Activated CD4-positive, alpha-beta T cell treated with anti-CD3 and anti-CD28 coated beads, Interleukin-10, Interleukin-2, amounts not matched to agents 100 ng/mL and 50 ng/mL, durations not matched to agents 16 hours and 8 hours (primary cell): ENCODE results near the gene AP2A2.

ENCODE experiments used
- DNase-seq: peaks from one replicate; pipeline ENCODE4 v3.0.0-alpha.2; 2020

AP2A2 gene

GRCh38 chr11:977830-978720 lies 52.4 kb downstream of the AP2A2 start:
- no peak for DNase-seq

- no peak for DNase-seq
Measured at GRCh38 chr11:978781-979180, 53.1 kb downstream of the AP2A2 start.

- DNase-seq: no peak
Measured at GRCh38 chr11:980438-981357, 55.0 kb downstream of the AP2A2 start.

- no peak for DNase-seq
Measured at GRCh38 chr11:981764-982163, 56.1 kb downstream of the AP2A2 start.

GRCh38 chr11:984546-984945 lies 58.9 kb downstream of the AP2A2 start:
- DNase-seq: no peak

- DNase-seq: no peak
Measured at GRCh38 chr11:985406-985805, 59.7 kb downstream of the AP2A2 start.

- no peak for DNase-seq
Measured at GRCh38 chr11:985848-986247, 60.2 kb downstream of the AP2A2 start.

GRCh38 chr11:986270-986951 lies 60.7 kb downstream of the AP2A2 start:
- no peak for DNase-seq

GRCh38 chr11:986952-987305 lies 61.3 kb downstream of the AP2A2 start:
- DNase-seq: no peak

GRCh38 chr11:987671-988070 lies 62.0 kb downstream of the AP2A2 start:
- no peak for DNase-seq

- DNase-seq: no peak
Measured at GRCh38 chr11:990101-990500, 64.4 kb downstream of the AP2A2 start.

- DNase-seq: no peak
Measured at GRCh38 chr11:991034-991433, 65.4 kb downstream of the AP2A2 start.

- DNase-seq: no peak
Measured at GRCh38 chr11:991711-992307, 66.1 kb downstream of the AP2A2 start.

GRCh38 chr11:992577-992976 lies 66.9 kb downstream of the AP2A2 start:
- DNase-seq: no peak

- DNase-seq: no peak
Measured at GRCh38 chr11:993632-994167, 68.0 kb downstream of the AP2A2 start.

- peak; percentile 16 for DNase-seq
Measured at GRCh38 chr11:995044-995751, 69.5 kb downstream of the AP2A2 start.

GRCh38 chr11:995752-996420 lies 70.2 kb downstream of the AP2A2 start:
- DNase-seq: no peak

GRCh38 chr11:996681-997080 lies 71.0 kb downstream of the AP2A2 start:
- DNase-seq: no peak

- no peak for DNase-seq
Measured at GRCh38 chr11:997907-998306, 72.2 kb downstream of the AP2A2 start.

- no peak for DNase-seq
Measured at GRCh38 chr11:999009-999408, 73.3 kb downstream of the AP2A2 start.
